OCI-LY3 (cell line): ENCODE data around the gene FUOM.

Experiments used
- EZH2phosphoT487 ChIP-seq: fragments of 200-600 bp; shearing (Covaris generic); IDR thresholded peaks from 2 replicates; pipeline ENCODE4 v1.6.1; 2018; ENCODE audit warnings: antibody characterized with exemption, mixed run types, low read depth
- TF ChIP-seq, protein P1 (sequence below): fragments of 200-600, 300-600 bp; sonication (generic); IDR thresholded peaks from 2 replicates; pipeline ENCODE4 v1.5.1; 2014; ENCODE audit warnings: antibody characterized with exemption, low read length, low read depth

DNA sequence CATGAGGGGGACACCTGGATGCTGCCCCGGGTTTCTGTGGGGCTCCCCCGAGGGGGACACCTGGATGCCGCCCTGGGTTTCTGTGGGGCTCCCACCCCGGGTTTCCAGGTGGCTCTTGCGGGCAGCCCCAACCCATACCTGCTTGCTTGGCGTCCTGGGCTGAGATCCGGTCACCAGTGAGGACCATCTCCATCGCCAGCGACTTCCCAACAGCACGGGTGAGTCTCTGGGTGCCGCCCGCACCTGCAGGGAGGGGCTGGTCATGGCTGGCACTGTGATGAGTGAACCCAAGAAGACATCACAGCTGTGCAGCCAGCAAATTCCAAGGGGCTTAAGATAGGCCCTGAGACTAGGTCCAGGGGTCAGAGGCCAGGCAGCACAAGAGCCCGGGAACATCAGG, 8.9 kb upstream of the FUOM start:
- TF ChIP-seq EZH2phosphoT487: no peak
- TF ChIP-seq, protein P1, sequence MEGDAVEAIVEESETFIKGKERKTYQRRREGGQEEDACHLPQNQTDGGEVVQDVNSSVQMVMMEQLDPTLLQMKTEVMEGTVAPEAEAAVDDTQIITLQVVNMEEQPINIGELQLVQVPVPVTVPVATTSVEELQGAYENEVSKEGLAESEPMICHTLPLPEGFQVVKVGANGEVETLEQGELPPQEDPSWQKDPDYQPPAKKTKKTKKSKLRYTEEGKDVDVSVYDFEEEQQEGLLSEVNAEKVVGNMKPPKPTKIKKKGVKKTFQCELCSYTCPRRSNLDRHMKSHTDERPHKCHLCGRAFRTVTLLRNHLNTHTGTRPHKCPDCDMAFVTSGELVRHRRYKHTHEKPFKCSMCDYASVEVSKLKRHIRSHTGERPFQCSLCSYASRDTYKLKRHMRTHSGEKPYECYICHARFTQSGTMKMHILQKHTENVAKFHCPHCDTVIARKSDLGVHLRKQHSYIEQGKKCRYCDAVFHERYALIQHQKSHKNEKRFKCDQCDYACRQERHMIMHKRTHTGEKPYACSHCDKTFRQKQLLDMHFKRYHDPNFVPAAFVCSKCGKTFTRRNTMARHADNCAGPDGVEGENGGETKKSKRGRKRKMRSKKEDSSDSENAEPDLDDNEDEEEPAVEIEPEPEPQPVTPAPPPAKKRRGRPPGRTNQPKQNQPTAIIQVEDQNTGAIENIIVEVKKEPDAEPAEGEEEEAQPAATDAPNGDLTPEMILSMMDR: no peak
